GM12878 (cell line): Measurements from ENCODE around the gene RBP3. TPM values are rescaled to one million over a fixed set of nuclear protein-coding genes. Genes with fewer than 3 reads are reported as not detected.

Source experiments
- ATAC-seq: fragments of 200-7000 bp; cut with Tn5 transposase; 3 replicates; pipeline ENCODE4 v1.9.1; 2020; ENCODE audit warnings: mild to moderate bottlenecking, moderate library complexity
- BruUV-seq: library from RNA; stranded (reverse); fragments of 400-500 nt; replicated peaks from 2 replicates; lab custom pipeline; 2021; lab: Mats Ljungman, UMichigan
- CTCF ChIA-PET: fragments of 300-600 bp; sonication (Branson Sonifier 250); formaldehyde crosslinking; extraction: SDS; loops from one replicate; lab custom pipeline; 2021; ENCODE audit warnings: inconsistent platforms; lab: Yijun Ruan, JAX
- POLR2A ChIA-PET: fragments of 350-600 bp; formaldehyde crosslinking; extraction: SDS; loops from one replicate; lab custom pipeline; 2021; ENCODE audit warnings: inconsistent platforms; lab: Charles Lee
- RAD21 ChIA-PET: fragments of 300-600 bp; sonication (Branson Sonifier 250); formaldehyde crosslinking; loops from one replicate; lab custom pipeline; 2023; ENCODE audit warnings: antibody characterized with exemption; ENCODE audit not compliant: unreplicated experiment; lab: Charles Lee
- SMC1A ChIA-PET: fragments of 300-600 bp; sonication (Branson Sonifier 250); formaldehyde crosslinking; loops from one replicate; lab custom pipeline; 2023; ENCODE audit not compliant: unreplicated experiment, uncharacterized antibody; lab: Charles Lee
- DNase-seq: peaks from one replicate; pipeline ENCODE4 v3.0.0-alpha.2; 2011; ENCODE audit warnings: low read depth, low spot score
- FAIRE-seq: peaks from 3 replicates; lab custom pipeline; 2011; peaks lifted over from hg19 to GRCh38; lab: Jason Lieb, UNC
- H2AFZ ChIP-seq: 2 replicates; pipeline ENCODE4 v1.6.0; 2011; ENCODE audit warnings: low read depth, low read length, control low read depth; ENCODE audit not compliant: control insufficient read depth
- H3K27ac ChIP-seq: 2 replicates; pipeline ENCODE4 v1.5.1; 2011; ENCODE audit warnings: control low read depth; ENCODE audit not compliant: control insufficient read depth, insufficient read depth
- H3K27me3 ChIP-seq, 2 experiments: replicated peaks in 1 of 2; 2 replicates each; pipeline versions ENCODE4 v1.6.0 to v1.6.1; 2011; ENCODE audit warnings: low read length in 1 of 2; ENCODE audit not compliant: control insufficient read depth in 2 of 2, insufficient read depth in 2 of 2
- H3K36me3 ChIP-seq, 2 experiments: 2 replicates each; pipeline ENCODE4 v1.5.1; 2011; ENCODE audit warnings: low read length in 1 of 2; ENCODE audit not compliant: control insufficient read depth in 2 of 2, insufficient read depth in 2 of 2
- H3K4me1 ChIP-seq: 2 replicates; pipeline ENCODE4 v1.6.1; 2011; ENCODE audit warnings: mild to moderate bottlenecking, low read length, moderate library complexity, mixed read lengths; ENCODE audit not compliant: control insufficient read depth, insufficient read depth
- H3K4me2 ChIP-seq: 2 replicates; pipeline ENCODE4 v1.6.0; 2011; ENCODE audit warnings: control low read depth; ENCODE audit not compliant: control insufficient read depth, insufficient read depth
- H3K4me3 ChIP-seq: fragments of 200-600 bp; sonication (generic); 2 replicates; pipeline ENCODE4 v1.5.1; 2016
- H3K79me2 ChIP-seq: 2 replicates; pipeline ENCODE4 v1.6.0; 2011; ENCODE audit warnings: low read length; ENCODE audit not compliant: control insufficient read depth, insufficient read depth
- H3K9ac ChIP-seq: 2 replicates; pipeline ENCODE4 v1.8.0; 2011; ENCODE audit warnings: low read length, control low read depth, mixed read lengths; ENCODE audit not compliant: control insufficient read depth, insufficient read depth
- H3K9me3 ChIP-seq: replicated peaks from 3 replicates; pipeline ENCODE4 v1.5.1; 2011; ENCODE audit warnings: mild to moderate bottlenecking, low read length; ENCODE audit not compliant: control insufficient read depth, insufficient read depth
- H4K20me1 ChIP-seq: 2 replicates; pipeline ENCODE4 v1.6.0; 2011; ENCODE audit not compliant: control insufficient read depth, insufficient read depth
- BHLHE40 ChIP-seq, 2 experiments: fragments of 450-650 bp in 1 of 2; IDR thresholded peaks; 2 replicates each; pipeline ENCODE4 v1.6.1; 2011 to 2017; ENCODE audit warnings: low read depth in 2 of 2, borderline replicate concordance in 1 of 2, improper control_type of control experiment in 1 of 2, low read length in 1 of 2, mild to moderate bottlenecking in 1 of 2
- CBX5 ChIP-seq: sonication (generic); IDR thresholded peaks from 2 replicates; pipeline ENCODE4 v1.6.1; 2016; ENCODE audit warnings: low read depth, moderate library complexity, mild to moderate bottlenecking, inconsistent platforms
- CHD2 ChIP-seq: IDR thresholded peaks from 2 replicates; pipeline ENCODE4 v1.6.1; 2011; ENCODE audit warnings: low read depth, low read length, improper control_type of control experiment, borderline replicate concordance
- DPF2 ChIP-seq: fragments of 450-650 bp; IDR thresholded peaks from 2 replicates; pipeline ENCODE4 v1.6.1; 2017; ENCODE audit warnings: mild to moderate bottlenecking
- EGR1 ChIP-seq, 2 experiments: IDR thresholded peaks; 1 replicate in 1 of 2; 2 replicates in 1 of 2; pipeline ENCODE4 v1.6.1; 2011 to 2012; ENCODE audit warnings: low read depth in 2 of 2, low read length in 2 of 2, borderline replicate concordance in 1 of 2, mild to moderate bottlenecking in 1 of 2, moderate library complexity in 1 of 2
- JUNB ChIP-seq: IDR thresholded peaks from 2 replicates; pipeline ENCODE4 v1.6.1; 2016; ENCODE audit warnings: antibody characterized with exemption, mild to moderate bottlenecking
- MAX ChIP-seq: IDR thresholded peaks from 2 replicates; pipeline ENCODE4 v1.6.1; 2012; ENCODE audit warnings: low read depth, low read length, improper control_type of control experiment
- MXI1 ChIP-seq: fragments of 150-350 bp; IDR thresholded peaks from 2 replicates; pipeline ENCODE4 v1.6.1; 2011; ENCODE audit warnings: low read depth, mild to moderate bottlenecking, inconsistent platforms, low read length, improper control_type of control experiment
- PAX5 ChIP-seq: IDR thresholded peaks from 2 replicates; pipeline ENCODE4 v1.6.1; 2011; ENCODE audit warnings: low read depth, low read length, borderline replicate concordance
- REST ChIP-seq: IDR thresholded peaks from 2 replicates; pipeline ENCODE4 v1.6.1; 2012; ENCODE audit warnings: mild to moderate bottlenecking, low read depth, low read length
- SKIL ChIP-seq: fragments of 450-650 bp; IDR thresholded peaks from 2 replicates; pipeline ENCODE4 v1.6.1; 2017; ENCODE audit warnings: mild to moderate bottlenecking, low read depth, inconsistent platforms; ENCODE audit not compliant: poor library complexity, severe bottlenecking
- SMARCA5 ChIP-seq: fragments of 450-650 bp; IDR thresholded peaks from 2 replicates; pipeline ENCODE4 v1.6.1; 2017; ENCODE audit warnings: mild to moderate bottlenecking
- SPI1 ChIP-seq: IDR thresholded peaks from 2 replicates; pipeline ENCODE4 v1.6.1; 2011; ENCODE audit warnings: low read depth, mild to moderate bottlenecking, low read length, moderate library complexity, borderline replicate concordance; ENCODE audit not compliant: insufficient read depth
- TCF3 ChIP-seq: IDR thresholded peaks from 2 replicates; pipeline ENCODE4 v1.6.1; 2012; ENCODE audit warnings: low read depth, mild to moderate bottlenecking, low read length, borderline replicate concordance; ENCODE audit not compliant: insufficient read depth
- YBX1 ChIP-seq: fragments of 450-650 bp; IDR thresholded peaks from 2 replicates; pipeline ENCODE4 v1.6.1; 2016; ENCODE audit warnings: antibody characterized with exemption
- ZBTB4 ChIP-seq: fragments of 450-650 bp; formaldehyde crosslinking; IDR thresholded peaks from 2 replicates; pipeline ENCODE4 v1.4.0; 2022; ENCODE audit warnings: mild to moderate bottlenecking, moderate library complexity
- WGBS: methylation state at CpG from one replicate; pipeline ENCODE4 v1.1.6; 2016; ENCODE audit warnings: low lambda C conversion rate; ENCODE audit not compliant: insufficient replicate concordance, insufficient coverage; ENCODE audit errors: missing lambda C conversion rate; 5-methylcytosine and 5-hydroxymethylcytosine counted together
- in situ Hi-C: fragments of 300-500 bp; cut with MboI; formaldehyde crosslinking; loops from 9 replicates; pipeline ENCODE4 v1.14.3; 2018; ENCODE audit warnings: mixed read lengths
- intact Hi-C: fragments of 100-400 bp; cut with micrococcal nuclease; formaldehyde crosslinking; loops from one replicate; pipeline ENCODE4 v1.14.2; 2022; ENCODE audit not compliant: unreplicated experiment
- polyA plus RNA-seq, 11 experiments: library from polyadenylated mRNA; depleted of rRNA in 4 of 11; unstranded in 6 of 11; stranded (reverse) in 5 of 11; fragments of >200 nt; fragmentation: Nextera tagmentation in 4 of 11; fragmentation: Illumina TruSeq in 1 of 11; extraction: Ambion mirVana in 4 of 11; extraction: Trizol in 1 of 11; gene quantifications; 1 replicate in 1 of 11; 2 replicates in 10 of 11; pipeline versions ENCODE4 v1.2.1 to v1.2.3, GENCODE V29; 2011 to 2016; ENCODE audit warnings: inconsistent platforms in 2 of 11, missing spikeins in 2 of 11, low read depth in 1 of 11
- total RNA-seq, 4 experiments: library from RNA; depleted of rRNA in 3 of 4; stranded (reverse); fragments of >200 nt in 3 of 4; fragmentation: Illumina TruSeq in 1 of 4; extraction: Trizol in 1 of 4; gene quantifications; 2 replicates each; pipeline versions ENCODE4 v1.2.1 to v1.2.3, GENCODE V29; 2013 to 2021

Gene RBP3
- total and polyA plus RNA-seq, 10 of the 15 experiments (the other 5 are each of a cell fraction or from before 2014, with no cell fraction given): not detected

- peaks cover 0 to 2% of the 10 kb centered on the region in 2 experiments; a peak in 2 of 4 replicates for H3K27me3 ChIP-seq
- no peak overlapping the region for H2AFZ ChIP-seq
- H3K9ac ChIP-seq: no peak overlapping the region
- no peaks in the 10 kb centered on the region for H3K9me3 ChIP-seq
- H3K36me3 ChIP-seq: no peaks in the 10 kb centered on the region
- FAIRE-seq (no peak), DNase-seq (no peak), ATAC-seq (no peak)
- H3K79me2 ChIP-seq: no peaks in the 10 kb centered on the region
- CTCF ChIA-PET: interaction anchor here (1.6 kb wide), 1 partner anchor 27 kb away, joined by 4 read pairs; no protein-coding TSS in a partner anchor
- no peaks in the 10 kb centered on the region for H3K4me1 ChIP-seq
- intact Hi-C loops: no loop called here
- RAD21 ChIA-PET: no interaction called here
- WGBS: 50% methylated on average over 11 of the region's 11 CpGs
- H3K4me3 ChIP-seq: no peak overlapping the region
- H3K4me2 ChIP-seq: no peak overlapping the region
- in situ Hi-C loops: no loop called here
- no peaks in the 10 kb centered on the region for H4K20me1 ChIP-seq
- POLR2A ChIA-PET: no interaction called here
- SMC1A ChIA-PET: no interaction called here
- BruUV-seq: no TSS peak
- H3K27ac ChIP-seq: no peak overlapping the region
- TF ChIP-seq EGR1 (IDR thresholded peaks at IDR 0.05; ENCODE audit: borderline replicate concordance in 1 of 2, low read depth in 2 of 2, low read length in 2 of 2): no peak
- TF ChIP-seq DPF2: no peak
- no peak for TF ChIP-seq MAX
- no peak for TF ChIP-seq MXI1
- TF ChIP-seq REST: no peak
- TF ChIP-seq TCF3: no peak
- TF ChIP-seq YBX1: no peak
- no peak for TF ChIP-seq SMARCA5
- TF ChIP-seq BHLHE40 (IDR thresholded peaks at IDR 0.05; ENCODE audit: borderline replicate concordance in 1 of 2, low read depth in 2 of 2, low read length in 1 of 2): no peak
- no peak for TF ChIP-seq SKIL
- no peak for TF ChIP-seq JUNB
- no peak for TF ChIP-seq SPI1
- no peak for TF ChIP-seq CBX5
- TF ChIP-seq PAX5: no peak
- no peak for TF ChIP-seq CHD2
- TF ChIP-seq ZBTB4: no peak
These were observed 19.5 kb downstream of the RBP3 start for GRCh38 chr10:47367646-47368045.
